SIG-M5 (cell line): Measurements from ENCODE around the gene FTH1.
A peak's percentile ranks its signal among the peaks of the same experiment; 100 is the strongest.
"Not testable (repeated sequence)": the region's sequence is repeated elsewhere in the genome, so short reads cannot be mapped to it uniquely, and the experiment has no call there.

Experiments
- DNase-seq: peaks from one replicate; lab custom pipeline; 2025; lab: John Stamatoyannopoulos, UW

Gene FTH1

GRCh38 chr11:61963282-61964057 is 4.0 kb downstream of the FTH1 start:
- peak; percentile 51 for DNase-seq

GRCh38 chr11:61963016-61963281 is 4.5 kb downstream of the FTH1 start:
- DNase-seq, result no peak

- DNase-seq, result no peak
These were observed 5.0 kb downstream of the FTH1 start for GRCh38 chr11:61962213-61963015.

DNA sequence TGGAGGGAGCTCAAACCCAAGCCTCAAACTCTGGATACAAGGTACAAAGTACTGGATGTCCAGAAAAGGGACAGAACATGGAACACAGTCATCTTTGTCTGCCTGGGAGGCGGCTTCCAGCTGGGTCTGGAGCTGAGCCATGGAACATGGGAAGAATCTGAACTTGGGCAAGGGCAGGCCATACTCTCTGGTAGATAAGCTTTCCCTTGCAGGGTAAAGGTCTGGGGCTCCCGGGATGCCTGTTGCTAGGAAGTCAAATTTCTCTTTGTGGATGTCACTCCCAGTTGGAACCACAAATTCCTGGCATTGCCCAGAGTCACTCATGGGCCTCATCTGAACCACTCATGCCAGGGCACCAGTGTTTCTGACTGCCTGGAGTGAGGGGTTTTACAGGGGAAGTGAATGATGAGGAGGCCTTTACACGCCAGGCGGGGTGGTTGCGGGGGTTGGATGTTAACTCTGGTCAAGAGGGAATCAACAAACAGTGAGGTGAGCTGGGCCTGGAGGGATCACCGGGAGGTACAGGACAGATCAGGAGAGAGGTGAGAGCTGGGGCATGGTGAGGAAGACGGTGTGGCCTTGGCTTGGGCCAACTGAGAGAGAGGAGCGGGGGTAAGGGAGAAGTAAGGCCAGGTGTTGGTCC is 5.7 kb downstream of the FTH1 start:
- no peak for DNase-seq

GRCh38 chr11:61960532-61960931 is 6.9 kb downstream of the FTH1 start:
- no peak for DNase-seq

DNA sequence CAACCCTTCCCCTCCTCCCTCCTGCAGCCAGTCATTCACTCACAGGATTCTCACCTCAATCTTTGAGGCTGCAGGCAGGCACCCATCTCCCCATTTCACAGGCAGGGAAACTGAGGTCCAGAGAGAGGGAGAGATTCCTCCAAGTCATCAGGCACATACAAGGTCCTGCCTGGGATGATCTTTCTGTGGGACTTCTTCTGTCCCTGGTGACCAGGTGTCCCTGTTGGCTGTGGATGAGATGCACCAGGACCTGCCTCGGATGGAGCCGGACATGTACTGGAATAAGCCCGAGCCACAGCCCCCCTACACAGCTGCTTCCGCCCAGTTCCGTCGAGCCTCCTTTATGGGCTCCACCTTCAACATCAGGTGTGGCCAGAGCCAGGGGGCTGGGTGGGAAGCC is 7.8 kb downstream of the FTH1 start:
- no peak for DNase-seq

GRCh38 chr11:61959114-61959513 is 8.3 kb downstream of the FTH1 start:
- no peak for DNase-seq

DNA sequence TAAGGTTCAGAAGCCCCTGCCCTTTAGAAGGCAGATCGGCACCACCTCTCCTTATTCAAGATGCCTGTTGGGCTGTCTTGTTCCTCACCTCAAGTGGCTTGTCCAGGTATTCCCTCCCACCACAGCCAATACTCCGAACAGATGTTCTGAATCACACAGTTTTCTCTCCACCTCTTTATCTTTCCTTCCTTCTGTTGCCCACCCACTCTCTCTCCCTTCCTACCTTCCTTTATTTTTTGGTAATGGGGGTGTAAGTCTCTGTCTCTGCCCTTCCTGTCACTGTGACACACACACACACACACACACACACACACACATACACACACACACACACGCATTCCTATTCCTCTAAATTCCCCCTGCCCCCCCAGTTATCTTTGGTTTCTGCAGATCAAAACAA is 8.8 kb downstream of the FTH1 start:
- DNase-seq, result no peak

GRCh38 chr11:61957021-61957770 is 10.2 kb downstream of the FTH1 start:
- no peak for DNase-seq

- DNase-seq, result no peak
These were observed 11.0 kb downstream of the FTH1 start for GRCh38 chr11:61956191-61957020.

DNA sequence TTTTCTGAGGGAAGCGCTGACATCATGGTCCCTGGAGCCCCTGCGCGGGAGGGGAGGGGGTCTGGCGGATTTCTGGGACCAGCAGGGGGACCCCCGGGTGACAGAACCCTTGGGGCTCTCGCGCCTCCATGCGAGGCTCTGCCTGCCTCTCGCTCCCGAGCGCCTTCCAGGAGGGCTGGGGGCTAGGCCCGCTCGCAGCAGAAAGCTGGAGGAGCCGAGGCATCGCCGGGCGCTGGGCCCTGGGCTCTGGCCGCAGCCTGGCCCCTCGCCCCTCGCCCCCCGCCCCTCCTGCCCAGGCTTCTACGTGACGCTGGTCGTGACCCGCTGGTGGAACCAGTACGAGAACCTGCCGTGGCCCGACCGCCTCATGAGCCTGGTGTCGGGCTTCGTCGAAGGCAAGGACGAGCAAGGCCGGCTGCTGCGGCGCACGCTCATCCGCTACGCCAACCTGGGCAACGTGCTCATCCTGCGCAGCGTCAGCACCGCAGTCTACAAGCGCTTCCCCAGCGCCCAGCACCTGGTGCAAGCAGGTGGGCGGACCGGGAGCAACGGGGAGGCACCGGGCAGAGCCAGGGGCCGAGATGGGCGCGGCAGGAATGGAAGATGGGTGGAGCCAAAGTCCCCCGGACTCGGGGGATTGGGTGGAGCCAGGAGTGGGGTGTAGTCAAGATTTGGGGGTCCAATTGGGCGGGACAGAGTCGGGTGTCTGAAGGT is 11.9 kb downstream of the FTH1 start:
- DNase-seq, result no peak

GRCh38 chr11:61954851-61955421 is 12.5 kb downstream of the FTH1 start:
- no peak for DNase-seq

DNA sequence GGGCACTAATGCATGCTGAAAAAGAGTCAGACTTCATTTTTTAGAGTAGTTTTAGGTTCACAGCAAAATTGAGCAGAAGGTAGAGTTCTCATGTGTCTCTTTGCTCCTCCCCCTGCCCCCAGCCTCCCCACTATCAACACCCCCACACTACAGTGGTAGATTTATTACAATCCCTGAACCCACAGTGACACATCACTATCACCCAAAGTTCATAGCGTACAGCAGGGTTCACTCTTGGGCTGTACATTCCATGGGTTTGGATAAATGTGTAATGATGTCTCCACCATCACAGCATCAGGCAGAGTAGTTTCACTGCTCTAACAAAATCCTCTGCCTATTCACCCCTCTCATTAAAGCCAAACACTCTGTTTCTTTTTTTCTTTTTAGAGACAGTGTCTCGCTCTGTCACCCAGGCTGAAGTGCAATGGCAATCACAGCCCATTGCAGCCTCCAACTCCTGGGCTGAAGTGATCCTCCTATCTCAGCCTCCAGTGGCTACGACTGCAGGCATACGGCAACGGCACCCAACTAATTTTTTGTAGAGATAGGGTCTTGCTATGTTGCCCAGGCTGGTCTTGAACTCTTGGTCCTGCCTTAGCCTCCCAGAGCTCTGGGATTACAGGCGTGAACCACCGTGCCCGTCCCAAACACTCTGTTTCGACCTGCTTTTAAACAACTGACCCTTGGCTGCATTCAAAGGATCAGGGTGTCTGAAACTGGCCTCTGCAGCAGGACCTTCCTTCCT is 13.2 kb downstream of the FTH1 start:
- DNase-seq, result no peak

DNA sequence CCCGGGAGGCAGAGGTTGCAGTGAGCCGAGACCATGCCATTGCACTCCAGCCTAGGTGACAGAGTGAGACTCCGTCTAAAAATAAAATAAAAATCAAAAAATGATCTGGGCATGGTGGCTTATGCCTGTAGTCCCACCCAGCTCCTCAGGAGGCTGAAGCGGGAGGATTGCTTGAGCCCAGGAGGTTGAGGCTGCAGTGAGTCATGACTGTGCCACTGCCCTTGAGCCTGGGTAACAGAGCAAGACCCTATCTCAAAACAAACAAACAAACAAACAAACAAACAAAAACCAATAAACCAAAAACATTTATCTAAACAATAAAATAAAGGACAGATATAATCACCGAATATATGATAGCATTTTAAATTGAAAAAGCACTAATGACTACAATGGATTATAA is 13.8 kb downstream of the FTH1 start:
- DNase-seq, result not testable (repeated sequence)

DNA sequence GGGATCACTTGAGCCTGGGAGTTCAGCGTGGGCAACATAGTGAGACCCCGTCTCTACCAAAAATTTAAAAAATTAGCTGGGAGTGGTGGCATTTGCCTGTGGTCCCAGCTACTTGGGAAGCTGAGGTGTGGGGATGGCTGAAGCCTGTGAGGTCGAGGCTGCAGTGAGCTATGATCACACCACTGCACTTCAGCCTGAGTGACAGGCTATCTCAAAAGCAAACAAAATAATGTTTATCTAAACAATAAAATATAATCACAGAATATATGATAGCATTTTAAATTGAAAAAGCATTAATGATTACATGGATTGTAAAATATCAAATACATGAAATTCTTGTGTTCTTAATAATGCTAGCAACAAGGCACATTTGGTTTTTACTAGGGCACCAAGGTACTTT is 14.6 kb downstream of the FTH1 start:
- no peak for DNase-seq

GRCh38 chr11:61951484-61952135 is 15.8 kb downstream of the FTH1 start:
- no peak for DNase-seq

DNA sequence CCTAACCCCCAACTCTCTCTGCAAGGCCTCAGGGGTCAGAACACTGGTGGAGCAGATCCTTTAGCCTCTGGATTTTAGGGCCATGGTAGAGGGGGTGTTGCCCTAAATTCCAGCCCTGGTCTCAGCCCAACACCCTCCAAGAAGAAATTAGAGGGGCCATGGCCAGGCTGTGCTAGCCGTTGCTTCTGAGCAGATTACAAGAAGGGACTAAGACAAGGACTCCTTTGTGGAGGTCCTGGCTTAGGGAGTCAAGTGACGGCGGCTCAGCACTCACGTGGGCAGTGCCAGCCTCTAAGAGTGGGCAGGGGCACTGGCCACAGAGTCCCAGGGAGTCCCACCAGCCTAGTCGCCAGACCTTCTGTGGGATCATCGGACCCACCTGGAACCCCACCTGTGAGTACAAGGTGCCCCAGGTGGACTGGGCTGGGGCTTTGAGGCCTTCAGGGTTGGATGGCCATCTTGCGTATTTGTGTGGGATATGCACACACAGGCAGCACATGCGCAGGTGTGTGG is 17.3 kb downstream of the FTH1 start, which contains the start of gene BEST1:
Gene BEST1 (plus strand): TSS at position 317 of the 513 bp plus-strand sequence. CDS start 1,456 bp downstream, outside the sequence.
- no peak for DNase-seq

- DNase-seq, result peak; percentile 34
These were observed 18.0 kb downstream of the FTH1 start for GRCh38 chr11:61949169-61950034.
